NCI-H345 treated with DMSO at 0.1 percent for 48 hours (cell line): ENCODE results near the gene MYO9B.
"Not testable (repeated sequence)": the region's sequence is repeated elsewhere in the genome, so short reads cannot be mapped to it uniquely, and the experiment has no call there.

Experiments
- DNase-seq: peaks from one replicate; lab custom pipeline; 2025; ENCODE audit not compliant: unreplicated experiment; lab: John Stamatoyannopoulos, UW

Gene MYO9B

GRCh38 chr19:17086834-17087233 lies 11.3 kb downstream of the MYO9B start:
- DNase-seq, result no peak

DNA sequence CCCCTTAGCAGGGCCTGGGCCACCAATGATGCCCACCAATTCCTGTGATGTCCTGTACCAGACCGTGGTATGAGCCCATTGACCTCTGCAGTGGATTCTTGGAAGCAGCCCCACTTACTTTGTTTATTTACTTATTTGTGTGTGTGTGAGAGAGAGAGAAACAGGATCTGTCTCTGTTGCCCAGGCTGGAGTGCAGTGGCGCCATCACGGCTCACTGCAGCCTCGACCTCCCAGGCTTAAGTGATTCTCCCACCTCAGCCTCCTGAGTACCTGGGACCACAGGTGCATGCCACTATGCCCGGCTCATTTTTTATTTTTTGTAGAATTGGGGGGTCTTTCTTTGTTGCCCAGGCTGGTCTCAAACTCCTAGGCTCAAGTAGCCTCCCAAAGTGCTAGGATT lies 13.0 kb downstream of the MYO9B start:
- DNase-seq, result no peak

DNA sequence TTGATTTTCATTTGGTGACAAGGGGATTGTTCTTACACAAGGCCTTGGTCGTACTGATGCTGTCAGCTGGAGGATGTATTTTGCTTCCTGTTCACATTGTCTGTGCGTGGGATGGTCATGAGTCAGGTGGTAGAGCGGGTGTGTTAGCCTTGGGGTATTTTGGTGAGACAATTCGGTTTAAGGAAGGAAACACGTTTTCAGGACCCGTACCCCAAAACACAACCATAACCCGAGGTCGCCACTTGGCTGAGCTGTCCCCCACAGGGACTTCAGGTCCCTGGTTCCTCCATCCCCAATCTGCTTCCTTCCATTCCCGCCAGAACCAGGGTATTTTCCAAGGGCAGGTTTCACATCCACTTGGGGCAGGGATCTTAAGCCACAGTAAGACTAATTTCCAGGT lies 15.0 kb downstream of the MYO9B start:
- DNase-seq, result no peak

GRCh38 chr19:17091758-17092333 lies 16.3 kb downstream of the MYO9B start:
- no peak for DNase-seq

- DNase-seq, result no peak
Observed at GRCh38 chr19:17092696-17093095, 17.1 kb downstream of the MYO9B start.

DNA sequence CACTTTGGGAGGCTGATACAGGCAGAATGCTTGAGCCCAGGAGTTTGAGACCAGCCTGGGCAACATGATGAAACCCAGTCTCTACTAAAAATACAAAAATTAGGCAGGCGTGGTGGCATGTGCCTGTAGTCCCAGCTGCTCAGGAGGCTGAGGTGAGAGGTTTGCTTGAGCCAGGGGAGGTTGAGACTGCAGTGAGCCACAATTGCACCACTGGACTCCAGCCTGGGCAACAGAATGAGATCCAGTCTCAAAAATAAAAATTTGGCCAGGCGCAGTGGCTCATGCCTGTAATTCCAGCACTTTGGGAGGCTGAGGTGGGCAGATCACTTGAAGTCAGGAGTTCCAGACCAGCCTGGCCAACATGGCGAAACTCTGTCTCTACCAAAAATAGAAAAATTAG lies 19.1 kb downstream of the MYO9B start:
- not testable (repeated sequence) for DNase-seq

GRCh38 chr19:17095141-17095919 lies 19.8 kb downstream of the MYO9B start:
- no peak for DNase-seq

DNA sequence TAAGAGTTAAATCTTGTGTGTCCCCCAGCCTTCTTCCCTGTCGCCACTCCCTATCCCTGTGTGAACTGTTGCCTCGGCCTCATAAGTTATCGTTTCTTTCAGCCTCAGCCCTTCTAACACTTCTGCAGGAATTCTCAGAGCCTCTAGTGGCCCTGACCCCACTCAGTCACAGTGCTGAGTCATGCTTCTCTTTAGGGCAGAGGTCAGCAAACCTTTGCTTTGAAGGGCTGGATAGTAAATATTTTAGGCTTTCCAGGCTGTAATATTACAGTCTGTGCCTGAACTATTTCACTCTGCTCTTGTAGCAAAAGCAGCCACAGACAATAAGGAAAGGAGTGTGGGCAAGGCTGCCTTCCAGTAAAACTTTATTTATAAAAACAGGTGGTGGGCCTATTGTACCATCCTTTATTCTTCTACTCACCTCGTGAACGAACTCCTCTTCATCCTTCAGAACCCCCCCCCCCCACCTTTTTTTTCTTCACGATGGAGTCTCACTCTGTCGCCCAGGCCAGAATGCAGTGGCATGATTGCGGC lies 22.1 kb downstream of the MYO9B start:
- no peak for DNase-seq

GRCh38 chr19:17098326-17098725 lies 22.7 kb downstream of the MYO9B start:
- DNase-seq, result no peak

GRCh38 chr19:17101686-17102628 lies 26.4 kb downstream of the MYO9B start:
- no peak for DNase-seq

- DNase-seq, result no peak
Observed at GRCh38 chr19:17103177-17103576, 27.6 kb downstream of the MYO9B start.

DNA sequence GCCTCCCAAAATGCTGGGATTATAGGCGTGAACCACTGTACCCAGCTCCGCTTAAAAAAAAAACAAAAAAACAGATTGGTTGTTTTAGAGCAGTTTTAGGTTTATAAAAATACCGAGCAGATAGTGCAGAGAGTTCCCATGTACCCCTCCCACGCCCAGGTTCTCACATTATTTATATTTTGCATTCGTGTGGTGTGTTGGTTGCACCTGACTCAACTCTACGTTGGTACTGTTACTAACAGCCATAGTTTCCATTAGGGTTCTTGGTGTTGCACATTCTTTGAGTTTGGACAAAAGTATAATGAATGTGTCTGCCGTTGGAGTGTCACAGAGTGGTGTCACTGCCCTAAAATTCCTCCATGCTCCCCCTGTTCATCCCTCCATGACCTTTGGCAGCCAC lies 29.1 kb downstream of the MYO9B start:
- DNase-seq, result no peak

DNA sequence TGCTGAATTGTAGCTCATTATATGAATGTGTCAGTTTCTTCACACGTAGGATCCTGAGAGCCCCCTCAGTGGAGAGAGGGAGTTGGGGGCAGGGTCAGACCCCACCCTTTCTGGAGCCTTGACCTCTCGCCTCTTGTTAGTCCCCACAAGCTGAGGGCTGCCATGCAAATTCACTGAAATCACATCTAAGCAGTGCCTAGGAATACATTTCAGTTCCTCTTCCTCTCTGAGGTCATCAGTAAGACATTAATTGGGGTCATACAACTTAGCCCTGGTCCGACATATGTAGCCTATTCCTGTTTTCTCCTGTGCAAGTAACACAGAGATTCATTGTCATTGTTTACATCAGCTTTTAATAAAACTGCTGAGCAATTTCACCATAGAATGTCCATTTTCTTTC lies 30.0 kb downstream of the MYO9B start:
- DNase-seq, result no peak

GRCh38 chr19:17106964-17107363 lies 31.4 kb downstream of the MYO9B start:
- DNase-seq, result not testable (repeated sequence)

DNA sequence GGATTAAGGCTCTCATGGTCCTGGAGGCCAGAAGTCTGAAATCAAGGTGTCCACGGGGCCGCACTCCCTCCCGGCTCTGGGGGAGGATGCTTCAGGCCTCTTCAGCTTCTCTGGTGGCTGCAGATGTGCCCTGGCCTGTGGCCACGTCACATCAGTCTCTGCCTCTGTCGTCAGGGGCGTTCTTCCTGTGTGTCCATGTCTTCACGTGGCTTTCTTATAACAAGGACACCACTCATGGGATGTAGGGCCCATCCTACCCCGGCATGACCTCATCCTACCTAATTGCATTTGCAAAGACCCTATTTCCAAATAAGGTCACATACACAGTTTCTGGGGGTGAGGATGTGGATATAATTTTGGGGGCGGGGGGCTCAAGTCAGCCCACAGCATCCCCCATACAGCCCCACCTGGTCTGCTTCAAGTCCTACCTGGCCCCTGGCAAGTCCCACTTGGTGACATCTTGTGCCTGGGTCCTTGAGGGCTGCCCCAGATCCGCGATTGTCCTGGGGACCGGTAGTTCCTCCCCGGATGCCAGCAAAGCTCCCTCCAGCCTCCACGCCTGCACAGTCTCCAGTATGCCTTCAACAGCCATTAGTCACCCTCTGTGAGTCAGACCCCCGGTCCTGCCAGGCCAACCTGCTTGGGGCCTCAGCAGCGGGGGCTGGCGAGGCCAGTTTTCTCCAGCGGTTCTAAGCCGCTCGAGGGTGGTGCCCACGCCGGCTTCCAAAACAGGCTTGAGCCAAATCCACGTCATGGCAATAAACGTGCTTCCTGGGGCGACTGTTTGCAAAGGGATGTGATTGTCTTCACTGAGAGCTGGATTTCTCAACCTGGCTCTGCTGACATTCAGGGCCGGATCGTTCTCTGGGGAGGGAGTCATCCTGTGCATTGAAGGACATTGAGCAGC lies 32.2 kb downstream of the MYO9B start:
- no peak for DNase-seq

DNA sequence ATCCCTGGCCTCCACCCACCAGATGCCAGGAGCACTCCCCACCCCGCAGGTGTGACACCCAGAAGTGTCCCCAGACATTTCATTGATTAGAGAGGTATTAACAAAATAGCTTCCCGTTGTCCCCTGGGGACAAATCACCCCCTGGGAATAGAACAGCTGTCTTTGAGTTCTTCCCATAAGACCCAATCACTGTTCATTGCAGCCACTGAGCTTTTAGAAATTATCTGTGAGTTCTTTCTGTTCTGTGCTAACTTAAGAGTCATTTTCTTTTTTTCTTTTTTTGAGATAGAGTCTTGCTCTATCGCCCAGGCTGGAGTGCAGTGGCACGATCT lies 32.8 kb downstream of the MYO9B start:
- no peak for DNase-seq

DNA sequence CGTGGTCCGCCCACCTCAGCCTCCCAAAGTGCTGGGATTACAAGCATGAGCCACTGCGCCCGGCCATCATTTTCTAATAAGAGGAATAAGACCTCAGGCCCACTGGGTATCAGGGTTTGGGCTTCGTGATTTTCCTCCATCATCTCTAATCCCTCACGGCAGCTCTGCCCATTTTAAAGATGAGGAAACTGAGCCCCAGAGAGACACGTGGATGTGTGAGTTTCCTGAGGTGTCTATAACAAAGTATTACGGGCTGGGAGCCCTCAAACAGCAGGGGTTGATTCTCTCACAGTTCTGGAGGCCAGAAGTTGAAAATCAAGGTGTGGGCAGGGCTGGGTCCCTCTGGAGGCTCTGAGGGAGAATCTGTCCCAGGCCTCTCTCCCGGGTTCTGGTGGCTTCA lies 33.7 kb downstream of the MYO9B start:
- DNase-seq, result no peak

- DNase-seq, result no peak
Observed at GRCh38 chr19:17109962-17110598, 34.5 kb downstream of the MYO9B start.

DNA sequence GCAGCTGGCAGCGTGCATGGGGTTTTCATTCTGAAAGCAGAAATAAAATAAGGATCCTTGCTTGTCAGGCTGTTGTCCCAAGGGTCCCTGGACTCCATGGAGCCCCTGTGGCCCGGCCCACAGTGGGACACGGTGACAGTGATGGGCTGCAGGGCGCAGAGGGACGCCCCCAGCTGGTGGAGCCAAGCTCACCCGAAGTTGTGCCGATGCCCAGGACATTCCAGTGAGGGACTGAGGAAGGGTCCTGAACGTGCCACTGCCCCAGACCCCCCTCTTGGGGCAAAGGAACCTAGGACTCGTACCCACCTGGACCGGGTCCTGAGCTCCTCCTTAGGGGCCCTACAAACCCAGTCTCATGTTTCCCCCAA lies 35.0 kb downstream of the MYO9B start:
- DNase-seq, result no peak

DNA sequence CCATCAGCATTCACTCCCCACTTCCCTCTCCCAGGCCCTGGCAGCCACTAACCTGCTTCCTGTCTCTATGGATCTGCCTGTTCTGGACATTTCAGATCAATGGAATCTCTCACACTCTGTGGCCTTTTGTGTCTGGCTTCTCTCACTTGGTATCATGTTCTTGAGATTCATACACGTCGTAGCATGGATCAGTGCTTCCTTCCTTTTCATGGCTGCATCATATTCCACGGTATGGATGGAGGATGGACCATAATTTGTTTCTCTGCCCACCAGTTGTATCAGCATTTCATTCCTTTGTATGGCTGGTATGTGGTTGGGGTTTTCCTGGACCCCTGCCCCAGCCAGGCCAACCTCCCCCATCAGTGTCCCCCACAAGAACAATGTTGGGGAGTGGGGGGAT lies 36.2 kb downstream of the MYO9B start:
- DNase-seq, result no peak
